RWPE2 (cell line): ENCODE results near the gene SCYL1.

Experiments used
- ATAC-seq: fragments of 200-7000 bp; cut with Tn5 transposase; 3 replicates; pipeline ENCODE4 v1.9.1; 2021; ENCODE audit warnings: low read depth
- DNase-seq: peaks from one replicate; pipeline ENCODE4 v3.0.0-alpha.2; 2020; ENCODE audit warnings: low spot score
- H3K27ac ChIP-seq: fragments of 450-650 bp; 2 replicates; pipeline ENCODE4 v1.5.1; 2017; ENCODE audit warnings: mild to moderate bottlenecking; ENCODE audit not compliant: poor library complexity, severe bottlenecking
- H3K27me3 ChIP-seq: fragments of 250-450 bp; sonication (Bioruptor Pico); 2 replicates; pipeline ENCODE4 v1.5.1; 2021; ENCODE audit warnings: mild to moderate bottlenecking, moderate library complexity; ENCODE audit not compliant: insufficient read depth, poor library complexity, severe bottlenecking
- H3K36me3 ChIP-seq: fragments of 250-450 bp; sonication (Bioruptor Pico); 2 replicates; pipeline ENCODE4 v1.5.1; 2020; ENCODE audit warnings: low read depth, mild to moderate bottlenecking, moderate library complexity
- H3K4me1 ChIP-seq: fragments of 250-450 bp; sonication (Bioruptor Pico); 2 replicates; pipeline ENCODE4 v1.5.1; 2021; ENCODE audit warnings: mild to moderate bottlenecking, moderate library complexity; ENCODE audit not compliant: insufficient read depth, poor library complexity, severe bottlenecking
- H3K4me3 ChIP-seq: fragments of 250-450 bp; sonication (Bioruptor Pico); 2 replicates; pipeline ENCODE4 v1.5.1; 2021; ENCODE audit warnings: mild to moderate bottlenecking, moderate library complexity; ENCODE audit not compliant: severe bottlenecking
- H3K9me3 ChIP-seq: fragments of 250-450 bp; sonication (Bioruptor Pico); 2 replicates; pipeline ENCODE4 v1.5.1; 2021; ENCODE audit warnings: mild to moderate bottlenecking, moderate library complexity; ENCODE audit not compliant: severe bottlenecking
- TF ChIP-seq, protein P1 (sequence below): fragments of 450-650 bp; IDR thresholded peaks from one replicate; pipeline ENCODE4 v1.5.1; 2017; ENCODE audit warnings: mild to moderate bottlenecking, moderate library complexity; ENCODE audit not compliant: poor library complexity, severe bottlenecking

SCYL1 gene

GRCh38 chr11:65538915-65539743 lies 14.2 kb downstream of the SCYL1 start:
- Histone ChIP-seq H3K4me1 (peaks cover 11% of the 10 kb centered on the region), H3K4me3 (peak overlapping the region; percentile 48), H3K9me3 (no peaks in the 10 kb centered on the region), H3K27me3 (no peaks in the 10 kb centered on the region), H3K27ac (peak overlapping the region; percentile 65), H3K36me3 (peaks cover 14% of the 10 kb centered on the region)
- no peak for ATAC-seq
- DNase-seq, result no peak
- TF ChIP-seq, protein P1, sequence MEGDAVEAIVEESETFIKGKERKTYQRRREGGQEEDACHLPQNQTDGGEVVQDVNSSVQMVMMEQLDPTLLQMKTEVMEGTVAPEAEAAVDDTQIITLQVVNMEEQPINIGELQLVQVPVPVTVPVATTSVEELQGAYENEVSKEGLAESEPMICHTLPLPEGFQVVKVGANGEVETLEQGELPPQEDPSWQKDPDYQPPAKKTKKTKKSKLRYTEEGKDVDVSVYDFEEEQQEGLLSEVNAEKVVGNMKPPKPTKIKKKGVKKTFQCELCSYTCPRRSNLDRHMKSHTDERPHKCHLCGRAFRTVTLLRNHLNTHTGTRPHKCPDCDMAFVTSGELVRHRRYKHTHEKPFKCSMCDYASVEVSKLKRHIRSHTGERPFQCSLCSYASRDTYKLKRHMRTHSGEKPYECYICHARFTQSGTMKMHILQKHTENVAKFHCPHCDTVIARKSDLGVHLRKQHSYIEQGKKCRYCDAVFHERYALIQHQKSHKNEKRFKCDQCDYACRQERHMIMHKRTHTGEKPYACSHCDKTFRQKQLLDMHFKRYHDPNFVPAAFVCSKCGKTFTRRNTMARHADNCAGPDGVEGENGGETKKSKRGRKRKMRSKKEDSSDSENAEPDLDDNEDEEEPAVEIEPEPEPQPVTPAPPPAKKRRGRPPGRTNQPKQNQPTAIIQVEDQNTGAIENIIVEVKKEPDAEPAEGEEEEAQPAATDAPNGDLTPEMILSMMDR, result no peak

DNA sequence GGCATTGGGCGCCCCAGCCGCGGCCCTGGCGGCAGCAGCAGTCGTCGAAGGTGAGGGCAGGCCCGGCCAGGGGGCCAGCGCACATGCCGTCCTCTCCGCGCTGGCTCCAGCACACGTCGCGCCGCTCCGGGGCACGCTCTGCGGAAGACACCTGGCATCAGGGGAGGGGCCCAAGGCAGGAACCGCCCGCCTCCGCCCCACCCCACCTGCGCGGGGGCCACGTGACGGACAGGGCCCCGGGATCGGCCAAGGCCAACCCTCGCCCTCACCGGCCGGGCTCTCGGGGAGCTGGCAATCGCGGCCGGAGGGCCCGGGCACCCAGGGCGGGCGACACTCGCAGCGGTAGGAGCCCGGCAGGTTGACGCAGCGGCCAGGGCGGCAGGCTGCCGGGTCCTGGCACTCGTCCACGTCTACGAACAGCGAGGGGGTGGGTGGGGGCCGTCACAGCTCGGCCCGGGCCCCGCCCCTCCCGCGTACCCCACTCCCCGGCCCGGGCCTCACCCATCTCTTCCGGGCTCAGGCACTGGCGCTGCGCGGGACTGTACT lies 14.9 kb downstream of the SCYL1 start:
- no peak for DNase-seq
- Histone ChIP-seq H3K36me3 (peaks cover 14% of the 10 kb centered on the region), H3K4me3 (peak overlapping the region; percentile 48), H3K27me3 (no peaks in the 10 kb centered on the region), H3K4me1 (peaks cover 11% of the 10 kb centered on the region), H3K27ac (peak overlapping the region; percentile 65), H3K9me3 (no peaks in the 10 kb centered on the region)
- TF ChIP-seq, protein P1, result no peak
- ATAC-seq, result peak; percentile 61

GRCh38 chr11:65540290-65541092 lies 15.6 kb downstream of the SCYL1 start:
- ATAC-seq, result peak; percentile 72
- Histone ChIP-seq H3K9me3 (no peaks in the 10 kb centered on the region), H3K27ac (peak overlapping the region; percentile 65), H3K27me3 (no peaks in the 10 kb centered on the region), H3K4me1 (peaks cover 11% of the 10 kb centered on the region), H3K4me3 (peak overlapping the region; percentile 48), H3K36me3 (peaks cover 7% of the 10 kb centered on the region)
- TF ChIP-seq, protein P1, result peak; percentile 84
- DNase-seq, result peak; percentile 92

DNA sequence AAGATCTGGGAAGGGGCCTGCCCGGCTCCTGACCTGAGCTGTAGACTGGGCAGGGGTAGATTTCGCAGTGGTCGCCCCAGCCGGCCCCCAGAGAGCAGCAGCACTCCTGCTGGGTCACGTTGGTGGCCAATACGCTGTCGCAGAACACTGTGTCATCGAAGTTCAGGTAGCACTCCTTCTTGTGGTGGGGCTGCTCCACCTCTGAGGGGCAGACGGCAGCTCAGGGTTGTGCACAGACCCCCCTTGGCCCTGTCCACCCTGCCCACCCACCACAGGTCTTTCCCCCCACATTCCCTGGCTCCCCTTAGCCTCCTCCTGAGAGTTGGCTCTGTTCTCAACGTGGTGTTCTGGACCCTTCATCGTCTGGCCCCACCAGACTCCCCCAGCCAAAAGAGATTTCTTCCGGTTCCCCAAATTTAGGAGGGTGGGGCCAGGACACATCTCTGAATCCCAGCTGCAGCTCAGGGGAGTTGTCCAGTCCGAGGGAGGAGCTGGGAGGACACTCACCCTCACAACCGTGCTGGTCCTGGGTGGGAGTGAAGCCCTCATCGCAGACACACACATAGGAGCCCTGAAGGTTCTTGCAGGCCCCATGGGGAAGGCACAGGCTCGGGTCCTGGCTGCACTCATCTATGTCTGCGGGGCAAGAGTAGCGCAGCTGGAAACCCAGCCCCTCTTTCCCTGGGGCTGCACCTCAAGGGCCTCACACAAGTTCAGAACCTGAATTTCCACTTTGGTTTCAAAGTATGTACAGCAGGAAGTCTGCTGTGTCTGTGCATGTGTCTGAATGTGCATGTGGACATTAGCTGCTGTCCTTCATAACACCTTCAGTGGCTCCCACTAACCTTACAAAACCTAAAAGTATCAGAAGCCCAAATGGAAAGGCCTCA lies 16.5 kb downstream of the SCYL1 start:
- ATAC-seq, result no peak
- peaks cover 7% of the 10 kb centered on the region for H3K36me3 ChIP-seq
- TF ChIP-seq, protein P1, result peak; percentile 51
- peak overlapping the region; percentile 48 for H3K4me3 ChIP-seq
- H3K27me3 ChIP-seq, result no peaks in the 10 kb centered on the region
- no peaks in the 10 kb centered on the region for H3K9me3 ChIP-seq
- peaks cover 11% of the 10 kb centered on the region for H3K4me1 ChIP-seq
- DNase-seq, result no peak
- peak overlapping the region; percentile 65 for H3K27ac ChIP-seq
